Endothelial cell of umbilical vein (primary cell): Measurements from ENCODE around the gene BRF1.

Experiments
- EZH2 ChIP-seq: IDR thresholded peaks from 2 replicates; pipeline ENCODE4 v1.6.1; 2012; ENCODE audit warnings: borderline replicate concordance, low read depth, mild to moderate bottlenecking, moderate library complexity, low read length, inconsistent platforms; ENCODE audit not compliant: severe bottlenecking
- MYC ChIP-seq: IDR thresholded peaks from one replicate; pipeline ENCODE4 v1.6.1; 2011; ENCODE audit warnings: mild to moderate bottlenecking, low read depth, low read length
- POLR2A ChIP-seq: IDR thresholded peaks from 2 replicates; pipeline ENCODE4 v1.6.1; 2012; ENCODE audit warnings: low read depth, mild to moderate bottlenecking, control low read depth, low read length
- POLR2AphosphoS5 ChIP-seq: IDR thresholded peaks from 2 replicates; pipeline ENCODE4 v1.6.1; 2012; ENCODE audit warnings: low read depth, mild to moderate bottlenecking, control low read depth, low read length, moderate library complexity; ENCODE audit not compliant: insufficient read depth
- TF ChIP-seq, protein P1 (sequence below), 2 donors: IDR thresholded peaks; 1 replicate in 1 of 2; 2 replicates in 1 of 2; pipeline ENCODE4 v1.5.1; 2011; ENCODE audit warnings: low read length in 2 of 2, mild to moderate bottlenecking in 2 of 2, moderate library complexity in 2 of 2, control low read depth in 1 of 2, inconsistent platforms in 1 of 2, low read depth in 1 of 2; ENCODE audit not compliant: insufficient read depth in 1 of 2; ENCODE audit errors: extremely low read depth in 1 of 2

GRCh38 chr14:105223770-105224544 lies 76.8 kb downstream of the BRF1 start:
- TF ChIP-seq POLR2A (no peak), EZH2 (no peak), POLR2AphosphoS5 (no peak), MYC (no peak)
- TF ChIP-seq, protein P1, sequence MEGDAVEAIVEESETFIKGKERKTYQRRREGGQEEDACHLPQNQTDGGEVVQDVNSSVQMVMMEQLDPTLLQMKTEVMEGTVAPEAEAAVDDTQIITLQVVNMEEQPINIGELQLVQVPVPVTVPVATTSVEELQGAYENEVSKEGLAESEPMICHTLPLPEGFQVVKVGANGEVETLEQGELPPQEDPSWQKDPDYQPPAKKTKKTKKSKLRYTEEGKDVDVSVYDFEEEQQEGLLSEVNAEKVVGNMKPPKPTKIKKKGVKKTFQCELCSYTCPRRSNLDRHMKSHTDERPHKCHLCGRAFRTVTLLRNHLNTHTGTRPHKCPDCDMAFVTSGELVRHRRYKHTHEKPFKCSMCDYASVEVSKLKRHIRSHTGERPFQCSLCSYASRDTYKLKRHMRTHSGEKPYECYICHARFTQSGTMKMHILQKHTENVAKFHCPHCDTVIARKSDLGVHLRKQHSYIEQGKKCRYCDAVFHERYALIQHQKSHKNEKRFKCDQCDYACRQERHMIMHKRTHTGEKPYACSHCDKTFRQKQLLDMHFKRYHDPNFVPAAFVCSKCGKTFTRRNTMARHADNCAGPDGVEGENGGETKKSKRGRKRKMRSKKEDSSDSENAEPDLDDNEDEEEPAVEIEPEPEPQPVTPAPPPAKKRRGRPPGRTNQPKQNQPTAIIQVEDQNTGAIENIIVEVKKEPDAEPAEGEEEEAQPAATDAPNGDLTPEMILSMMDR (IDR thresholded peaks at IDR 0.05; ENCODE audit: extremely low read depth in 1 of 2, insufficient read depth in 1 of 2, low read depth in 1 of 2, low read length in 2 of 2), result no peak
